Left forelimb (tissue), 1 donor: Measurements from ENCODE around the gene LMF1.

Experiments used
- DNase-seq: peaks from one replicate; pipeline ENCODE4 v3.0.0-alpha.2; 2018; ENCODE audit warnings: low spot score

The LMF1 gene

GRCh38 chr16:929227-930073 lies 41.3 kb downstream of the LMF1 start:
- no peak for DNase-seq

GRCh38 chr16:928526-928925 lies 42.3 kb downstream of the LMF1 start:
- DNase-seq = no peak

GRCh38 chr16:927931-928330 lies 42.9 kb downstream of the LMF1 start:
- DNase-seq = no peak

- DNase-seq = no peak
Measured at GRCh38 chr16:927406-927805, 43.4 kb downstream of the LMF1 start.

- no peak for DNase-seq
Measured at GRCh38 chr16:926715-927114, 44.1 kb downstream of the LMF1 start.

- DNase-seq = no peak
Measured at GRCh38 chr16:924806-925205, 46.0 kb downstream of the LMF1 start.

GRCh38 chr16:924063-924462 lies 46.7 kb downstream of the LMF1 start:
- no peak for DNase-seq

- no peak for DNase-seq
Measured at GRCh38 chr16:923184-923583, 47.6 kb downstream of the LMF1 start.

- DNase-seq = no peak
Measured at GRCh38 chr16:922051-922450, 48.7 kb downstream of the LMF1 start.

- no peak for DNase-seq
Measured at GRCh38 chr16:921321-921905, 49.4 kb downstream of the LMF1 start.

GRCh38 chr16:920717-921116 lies 50.1 kb downstream of the LMF1 start:
- DNase-seq = no peak

- no peak for DNase-seq
Measured at GRCh38 chr16:920051-920681, 50.6 kb downstream of the LMF1 start.

- no peak for DNase-seq
Measured at GRCh38 chr16:919658-920050, 51.1 kb downstream of the LMF1 start.

- no peak for DNase-seq
Measured at GRCh38 chr16:918741-919657, 51.8 kb downstream of the LMF1 start.

GRCh38 chr16:918068-918467 lies 52.7 kb downstream of the LMF1 start:
- DNase-seq = no peak

- no peak for DNase-seq
Measured at GRCh38 chr16:917591-918061, 53.2 kb downstream of the LMF1 start.

GRCh38 chr16:916035-916799 lies 54.6 kb downstream of the LMF1 start:
- no peak for DNase-seq

- no peak for DNase-seq
Measured at GRCh38 chr16:915546-915945, 55.2 kb downstream of the LMF1 start.

GRCh38 chr16:914440-914839 lies 56.3 kb downstream of the LMF1 start:
- DNase-seq = no peak

- DNase-seq = no peak
Measured at GRCh38 chr16:913817-914439, 56.9 kb downstream of the LMF1 start.
